Measurements from ENCODE around the gene RAB33B.
"Not testable (repeated sequence)": the region's sequence is repeated elsewhere in the genome, so short reads cannot be mapped to it uniquely, and the experiment has no call there.

Gene RAB33B

DNA sequence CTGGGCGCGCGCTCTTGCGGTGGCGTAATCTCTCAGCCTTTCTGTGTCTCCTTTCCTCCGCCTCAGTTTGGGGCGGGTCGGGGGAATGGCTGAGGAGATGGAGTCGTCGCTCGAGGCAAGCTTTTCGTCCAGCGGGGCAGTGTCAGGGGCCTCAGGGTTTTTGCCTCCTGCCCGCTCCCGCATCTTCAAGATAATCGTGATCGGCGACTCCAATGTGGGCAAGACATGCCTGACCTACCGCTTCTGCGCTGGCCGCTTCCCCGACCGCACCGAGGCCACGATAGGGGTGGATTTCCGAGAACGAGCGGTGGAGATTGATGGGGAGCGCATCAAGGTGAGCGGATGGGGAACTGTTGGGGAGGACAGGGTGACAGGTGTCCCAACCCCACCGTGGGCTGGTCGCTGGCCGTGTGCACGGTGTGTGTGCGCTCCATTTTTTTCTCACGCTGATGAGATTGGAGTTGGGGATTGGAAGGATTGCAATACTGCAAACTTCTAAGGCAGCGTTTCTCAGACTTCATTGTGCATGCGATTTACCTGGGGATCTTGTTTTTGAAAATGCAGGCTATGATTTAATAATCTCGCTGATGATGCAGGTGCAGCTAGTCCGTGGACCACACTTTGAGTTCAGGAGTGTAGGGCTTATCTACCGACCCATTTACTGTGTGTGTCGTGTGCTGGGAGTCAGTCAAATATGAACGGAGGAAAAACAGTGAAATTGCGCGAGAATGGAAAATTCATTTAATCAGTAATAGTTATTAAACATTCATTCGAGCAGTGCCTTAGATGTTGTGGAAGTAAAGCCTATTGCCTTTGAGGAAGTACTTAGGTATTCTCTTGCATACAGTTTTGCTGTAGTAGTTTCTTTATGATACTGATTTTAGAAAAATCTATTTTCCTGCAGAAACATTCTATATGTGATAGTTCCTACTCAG lies at the start of gene RAB33B:
RAB33B (plus strand) TSS at position 11 of the 935 bp plus-strand sequence; CDS start at position 86, 75 bp downstream.
- no peak for DNase-seq (ENCODE audit: low spot score)

DNA sequence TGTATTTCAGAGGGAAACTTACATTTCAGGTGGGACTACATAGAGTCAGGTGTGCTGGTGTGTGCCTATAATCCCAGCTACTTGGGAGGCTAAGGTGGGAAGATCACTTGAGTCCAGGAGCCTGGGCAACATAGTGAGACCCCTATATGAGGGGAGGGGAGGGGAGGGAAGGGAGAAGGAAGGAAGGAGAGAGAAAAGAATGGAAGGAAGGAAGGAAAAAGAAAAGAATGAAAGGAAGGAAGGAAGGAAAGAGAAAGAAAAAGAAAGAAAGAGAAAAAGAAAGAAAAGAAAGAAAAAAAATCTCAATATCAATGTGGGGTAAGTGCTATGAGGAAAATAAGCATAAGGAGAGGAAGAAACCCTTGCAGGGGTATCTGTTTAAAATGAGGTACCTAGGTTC lies 43.6 kb upstream of the RAB33B start:
- DNase-seq (ENCODE audit: low spot score) = no peak

DNA sequence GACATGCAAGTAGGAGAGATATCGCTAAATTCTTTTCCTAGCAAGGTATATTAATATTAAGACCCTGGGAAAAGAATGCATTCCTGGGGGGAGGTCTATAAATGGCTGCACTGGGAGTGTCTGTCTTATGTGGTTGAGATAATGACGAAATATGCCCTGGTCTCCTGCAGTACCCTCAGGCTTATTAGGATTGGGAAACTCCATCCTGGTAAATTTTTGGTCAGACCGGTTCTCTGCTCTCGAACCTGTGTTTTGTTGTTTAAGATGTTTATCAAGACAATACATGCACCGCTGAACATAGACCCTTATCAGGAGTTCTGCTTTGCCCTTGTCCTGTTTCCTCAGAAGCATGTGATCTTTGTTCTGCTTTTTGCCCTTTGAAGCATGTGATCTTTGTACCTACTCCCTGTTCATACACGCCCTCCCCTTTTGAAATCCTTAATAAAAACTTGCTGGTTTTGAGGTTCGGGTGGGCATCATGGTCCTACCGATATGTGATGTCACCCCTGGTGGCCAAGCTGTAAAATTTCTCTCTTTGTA lies 39.2 kb upstream of the RAB33B start:
- DNase-seq (ENCODE audit: low spot score) = not testable (repeated sequence)

DNA sequence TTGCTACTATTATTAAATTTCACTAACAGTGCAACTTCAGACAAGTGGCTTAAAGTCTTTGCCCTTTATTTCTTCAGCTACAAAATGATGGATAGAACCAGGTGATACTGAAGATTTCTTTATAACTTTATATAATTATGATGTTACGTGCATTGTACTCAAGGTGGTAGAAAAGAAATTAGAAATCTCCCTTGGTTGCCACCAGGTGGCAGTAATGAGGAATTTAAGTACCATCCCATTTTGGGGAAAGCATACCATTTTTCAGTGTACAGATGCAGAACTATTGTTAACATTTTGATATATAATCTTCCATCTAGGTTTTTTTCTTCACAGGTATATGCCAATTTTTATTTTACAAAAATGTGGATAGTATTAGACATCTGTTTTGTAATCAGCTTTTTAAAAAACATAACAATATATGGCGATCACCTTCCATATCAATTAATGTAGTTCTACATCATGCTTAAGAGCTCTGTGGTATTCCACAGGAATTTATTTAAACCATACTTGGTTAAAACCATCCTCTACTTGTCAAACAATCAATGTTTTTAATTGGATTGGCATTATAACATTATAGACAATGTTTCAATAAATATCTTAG lies 37.7 kb upstream of the RAB33B start:
- DNase-seq (ENCODE audit: low spot score) = peak; percentile 59

- no peak for DNase-seq (ENCODE audit: low spot score)
Measured at GRCh38 chr4:139419388-139419914, 34.5 kb upstream of the RAB33B start.

DNA sequence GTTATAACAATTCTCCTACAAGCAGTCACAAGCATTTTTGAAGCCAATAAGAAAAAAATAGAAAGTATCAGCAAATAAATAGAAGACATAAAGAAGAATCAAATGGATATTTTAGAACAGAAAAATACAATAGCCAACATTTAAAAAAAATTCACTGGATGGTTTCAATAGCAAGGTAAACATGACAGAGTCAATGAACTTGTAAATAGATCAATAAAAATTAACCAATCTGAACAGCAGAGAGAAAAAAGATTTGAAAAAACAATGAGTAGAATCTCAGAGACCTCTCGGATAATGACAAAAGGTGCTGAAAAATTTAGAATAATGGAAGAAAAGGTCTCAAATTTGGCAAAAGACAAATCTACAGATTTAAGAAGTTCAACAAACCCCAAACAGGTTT lies 33.3 kb upstream of the RAB33B start:
- DNase-seq (ENCODE audit: low spot score) = no peak

GRCh38 chr4:139436122-139436521 lies 17.8 kb upstream of the RAB33B start:
- no peak for DNase-seq (ENCODE audit: low spot score)

- DNase-seq (ENCODE audit: low spot score) = no peak
Measured at GRCh38 chr4:139438141-139438540, 15.8 kb upstream of the RAB33B start.

- DNase-seq (ENCODE audit: low spot score) = no peak
Measured at GRCh38 chr4:139441029-139441428, 12.9 kb upstream of the RAB33B start.

GRCh38 chr4:139443661-139444060 lies 10.3 kb upstream of the RAB33B start:
- no peak for DNase-seq (ENCODE audit: low spot score)

- DNase-seq (ENCODE audit: low spot score) = not testable (repeated sequence)
Measured at GRCh38 chr4:139444881-139445280, 9.0 kb upstream of the RAB33B start.

DNA sequence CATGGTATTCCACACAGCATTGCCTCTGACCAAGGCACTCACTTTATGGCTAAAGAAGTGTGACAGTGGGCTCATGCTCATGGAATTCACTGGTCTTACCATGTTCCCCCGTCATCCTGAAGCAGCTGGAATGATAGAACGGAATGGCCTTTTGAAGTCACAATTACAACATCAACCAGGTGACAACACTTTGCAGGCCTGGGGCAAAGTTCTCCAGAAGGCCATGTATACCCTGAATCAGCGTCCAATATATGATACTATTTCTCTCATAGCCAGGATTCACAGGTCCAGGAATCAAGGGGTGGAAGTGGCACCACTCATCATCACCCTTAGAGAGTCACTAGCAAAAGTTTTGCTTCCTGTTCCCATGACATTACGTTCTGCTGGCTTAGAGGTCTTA lies 6.8 kb upstream of the RAB33B start:
- DNase-seq (ENCODE audit: low spot score) = not testable (repeated sequence)

- DNase-seq (ENCODE audit: low spot score) = no peak
Measured at GRCh38 chr4:139450586-139450985, 3.3 kb upstream of the RAB33B start.

DNA sequence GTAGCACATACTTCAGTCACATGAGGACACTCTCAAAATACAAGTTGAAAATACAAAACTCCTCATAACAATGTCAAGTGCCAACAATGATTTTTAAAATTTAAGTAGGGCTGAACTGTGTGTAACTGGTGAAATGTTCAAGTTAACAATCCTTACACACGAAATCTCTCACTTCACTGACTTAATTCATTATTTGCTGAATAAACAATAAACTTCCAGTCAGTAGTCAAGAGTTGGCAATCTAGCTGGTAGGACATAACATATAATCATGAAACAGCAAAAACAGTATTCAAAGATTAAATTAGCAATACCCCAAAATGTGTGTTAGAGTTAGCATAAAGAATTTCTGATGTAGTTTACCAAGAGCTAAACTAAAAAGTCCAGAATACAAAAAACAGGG lies 1.9 kb upstream of the RAB33B start:
- DNase-seq (ENCODE audit: low spot score) = no peak

- no peak for DNase-seq (ENCODE audit: low spot score)
Measured at GRCh38 chr4:139453041-139453370, 915 bp upstream of the RAB33B start.

GRCh38 chr4:139453371-139454110 lies 380 bp upstream of the RAB33B start:
- peak; percentile 83 for DNase-seq (ENCODE audit: low spot score)

DNA sequence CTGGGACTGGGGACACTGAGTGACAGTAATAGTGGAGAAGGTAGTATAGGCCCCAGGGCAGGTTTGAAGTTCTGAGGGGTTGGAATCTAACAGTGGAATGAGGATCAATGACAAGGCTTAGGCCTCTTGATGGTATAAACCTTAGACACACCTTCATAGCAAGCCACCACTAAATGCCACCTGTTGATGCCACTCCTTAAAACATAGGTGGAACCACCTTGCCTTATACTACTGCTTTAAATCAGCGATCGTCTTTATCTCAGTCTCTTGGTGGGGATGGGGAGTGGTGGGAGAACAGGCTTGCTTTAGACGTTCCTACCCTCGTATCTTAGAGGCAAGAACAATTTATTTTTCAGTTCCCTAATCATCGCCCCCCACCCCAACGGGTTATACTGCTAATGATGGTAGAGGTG lies 1.2 kb downstream of the RAB33B start:
- no peak for DNase-seq (ENCODE audit: low spot score)

DNA sequence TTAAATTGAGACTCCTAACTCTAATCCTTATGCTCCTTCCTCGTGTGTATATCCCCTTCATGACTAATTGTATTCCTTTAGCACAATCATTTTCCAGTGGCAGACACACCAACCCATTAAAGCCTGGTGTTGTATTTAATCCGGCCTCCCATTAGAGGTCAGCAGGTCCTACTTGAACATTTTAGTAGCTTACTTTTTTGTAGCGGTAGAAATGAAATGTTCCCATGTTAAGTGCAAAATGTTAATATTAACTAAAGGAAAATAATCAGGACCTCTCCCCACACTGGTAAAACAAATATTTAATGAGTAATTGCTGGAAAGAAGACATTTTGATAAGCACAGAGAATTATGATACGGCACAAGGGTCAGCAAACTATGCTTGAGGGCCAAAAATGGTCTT lies 3.4 kb downstream of the RAB33B start:
- DNase-seq (ENCODE audit: low spot score) = no peak

DNA sequence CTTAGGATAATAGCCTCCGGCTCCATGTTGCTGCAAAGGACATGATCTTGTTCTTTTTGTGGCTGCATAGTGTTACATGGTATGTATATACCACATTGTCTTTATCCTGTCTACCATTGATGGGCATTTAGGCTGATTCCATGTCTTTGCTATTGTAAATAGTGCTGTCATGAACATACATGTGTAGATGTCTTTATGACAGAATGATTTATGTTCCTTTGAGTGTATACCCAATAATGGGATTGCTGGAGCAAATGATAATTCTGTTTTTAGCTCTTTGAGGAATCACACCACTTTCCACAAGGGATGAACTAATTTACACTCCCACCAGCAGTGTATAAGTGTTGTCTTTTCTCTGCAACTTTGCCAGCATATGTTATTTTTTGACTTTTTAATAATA lies 4.6 kb downstream of the RAB33B start:
- no peak for DNase-seq (ENCODE audit: low spot score)

- DNase-seq (ENCODE audit: low spot score) = no peak
Measured at GRCh38 chr4:139458999-139459398, 5.1 kb downstream of the RAB33B start.

DNA sequence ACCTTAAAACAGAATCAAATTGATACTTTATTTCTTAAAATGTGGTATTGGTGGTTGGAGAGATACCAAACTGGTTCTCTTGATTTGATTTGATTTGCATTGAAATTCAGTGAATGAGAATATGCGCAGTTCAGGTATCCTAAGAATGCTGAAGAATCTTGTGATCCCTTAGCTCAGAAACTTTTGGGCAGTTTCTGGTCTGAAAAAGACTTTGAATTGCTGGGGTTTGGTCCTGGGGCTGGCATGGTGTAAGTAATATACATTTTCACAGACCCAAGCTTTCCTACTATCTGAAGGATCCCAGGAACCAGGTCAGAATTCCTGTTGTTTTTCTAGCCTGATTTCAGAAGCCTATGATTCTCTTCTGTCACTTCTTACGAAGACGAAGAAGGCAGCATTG lies 6.6 kb downstream of the RAB33B start:
- DNase-seq (ENCODE audit: low spot score) = no peak

- no peak for DNase-seq (ENCODE audit: low spot score)
Measured at GRCh38 chr4:139461022-139461628, 7.2 kb downstream of the RAB33B start.

Data from hematopoietic multipotent progenitor cell treated with erythropoietin and hydrocortisone succinate and interleukin-3 and kit ligand, for 17 days (in vitro differentiated cells).